GM21447 (cell line): ENCODE data around the gene SCML2.
"Not testable (repeated sequence)": the region's sequence is repeated elsewhere in the genome, so short reads cannot be mapped to it uniquely, and the experiment has no call there.

ENCODE experiments used
- ATAC-seq: cut with Tn5 transposase; IDR thresholded peaks from one replicate; pipeline ENCODE4 v1.9.1; 2021; ENCODE audit not compliant: unreplicated experiment

Gene SCML2

GRCh38 chrX:18354369-18355223 lies at the start of gene SCML2:
TSS of gene SCML2 (minus strand) at chrX:18354688. CDS start at chrX:18334071, 20,617 bp downstream.
- ATAC-seq, result no peak

DNA sequence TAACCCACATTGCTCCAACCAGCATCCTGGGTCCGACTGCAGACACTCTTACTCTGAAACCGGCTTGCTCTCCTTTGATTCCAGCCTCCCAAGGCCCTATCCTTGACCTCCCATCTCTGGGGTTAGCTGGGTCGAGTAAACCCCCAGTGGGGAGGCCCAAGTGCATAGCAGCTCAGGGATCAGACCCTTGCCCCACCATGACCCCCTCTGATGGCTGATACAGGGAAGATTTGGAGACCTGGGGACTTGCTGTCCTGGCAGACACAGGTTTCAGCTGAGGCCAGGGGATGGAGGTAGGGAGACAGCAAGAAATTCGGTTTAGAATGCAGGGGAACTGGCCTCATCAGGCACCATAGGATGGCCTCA lies 47.3 kb upstream of the SCML2 start:
- ATAC-seq, result no peak

- no peak for ATAC-seq
These were observed 40.0 kb upstream of the SCML2 start for GRCh38 chrX:18394477-18394876.

GRCh38 chrX:18390941-18391538 lies 36.6 kb upstream of the SCML2 start:
- ATAC-seq, result no peak

- ATAC-seq, result no peak
These were observed 35.5 kb upstream of the SCML2 start for GRCh38 chrX:18389966-18390365.

DNA sequence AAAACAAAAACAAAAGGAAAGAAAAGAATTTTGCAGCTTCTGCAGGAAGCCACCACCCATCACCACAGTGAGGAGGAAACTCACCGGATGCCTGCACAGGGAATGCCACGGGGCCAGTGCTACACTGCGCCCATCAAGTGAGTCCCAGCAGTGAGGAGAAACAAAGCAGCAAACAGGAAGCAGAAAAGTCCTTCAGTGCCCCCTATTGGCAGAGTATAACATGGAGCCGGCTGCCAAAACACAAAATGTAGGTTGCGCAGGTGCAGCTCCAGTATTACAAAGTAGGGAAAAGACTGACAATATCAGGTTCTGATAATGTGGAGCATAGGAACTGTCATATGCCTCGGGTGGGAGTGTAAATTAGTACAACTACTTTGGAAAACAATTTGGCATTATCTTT lies 23.3 kb upstream of the SCML2 start:
- no peak for ATAC-seq

- not testable (repeated sequence) for ATAC-seq
These were observed 20.8 kb upstream of the SCML2 start for GRCh38 chrX:18375131-18375805.

DNA sequence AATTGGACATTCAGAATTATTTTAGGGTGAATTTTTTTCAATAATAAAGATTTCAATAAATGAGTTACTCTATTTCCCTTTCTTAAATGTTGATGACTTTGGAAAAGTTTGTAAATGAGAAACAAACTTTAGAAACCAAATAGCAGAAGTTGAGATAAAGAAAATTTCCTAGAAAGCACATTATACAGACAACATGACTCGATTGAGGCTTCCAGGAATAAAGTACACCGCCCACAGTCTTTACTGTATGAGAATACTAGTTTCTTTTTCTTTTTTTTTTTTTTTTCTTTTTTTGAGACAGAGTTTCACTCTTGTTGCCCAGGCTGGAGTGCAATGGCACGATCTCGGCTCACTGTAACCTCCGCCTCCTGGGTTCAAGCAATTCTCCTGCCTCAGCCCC lies 14.6 kb upstream of the SCML2 start:
- ATAC-seq, result not testable (repeated sequence)

DNA sequence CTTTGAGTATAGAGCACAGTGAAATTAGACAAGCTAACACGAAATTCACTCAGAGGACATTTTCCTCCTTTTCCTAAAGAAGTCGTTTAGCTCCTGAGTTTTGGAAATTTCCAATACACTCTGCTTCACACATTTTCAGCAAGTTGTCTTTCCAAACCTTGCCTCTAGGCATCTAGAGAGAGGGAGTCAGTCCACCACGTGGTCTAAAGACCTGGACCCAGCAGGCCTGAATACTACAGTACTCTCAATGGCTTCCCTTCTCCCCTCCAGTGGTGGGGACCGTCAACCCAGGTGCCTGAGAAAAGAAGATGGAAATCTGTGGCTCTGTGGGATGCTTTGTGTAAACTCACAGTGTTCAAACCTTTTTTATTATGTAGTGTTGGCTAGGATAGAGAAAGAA lies 13.9 kb upstream of the SCML2 start:
- no peak for ATAC-seq

- ATAC-seq, result no peak
These were observed 6.4 kb upstream of the SCML2 start for GRCh38 chrX:18360867-18361266.

DNA sequence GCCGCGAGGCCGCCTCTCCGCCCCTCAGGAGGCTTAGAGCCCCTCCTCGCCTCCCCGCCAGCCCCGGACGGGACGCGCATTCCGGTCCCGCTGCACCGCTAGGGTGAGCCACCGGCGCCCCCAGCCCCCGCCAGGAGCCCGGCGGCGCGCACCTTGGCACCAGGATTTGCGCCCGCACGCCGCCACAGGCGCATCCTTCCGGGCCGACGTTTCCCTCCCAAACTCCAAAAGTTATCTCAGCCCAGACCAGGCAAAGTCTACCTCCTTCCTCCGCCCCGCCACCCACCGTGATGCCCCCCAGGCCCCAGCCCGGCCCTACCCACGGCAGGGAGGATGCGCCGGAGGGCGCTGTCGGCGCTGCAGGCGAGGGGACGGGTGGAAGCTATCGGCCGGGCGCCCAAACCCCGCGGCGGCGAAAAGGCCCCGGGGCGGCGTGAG lies 538 bp downstream of the SCML2 start:
- ATAC-seq, result no peak

- ATAC-seq, result no peak
These were observed 2.7 kb downstream of the SCML2 start for GRCh38 chrX:18351784-18352183.

DNA sequence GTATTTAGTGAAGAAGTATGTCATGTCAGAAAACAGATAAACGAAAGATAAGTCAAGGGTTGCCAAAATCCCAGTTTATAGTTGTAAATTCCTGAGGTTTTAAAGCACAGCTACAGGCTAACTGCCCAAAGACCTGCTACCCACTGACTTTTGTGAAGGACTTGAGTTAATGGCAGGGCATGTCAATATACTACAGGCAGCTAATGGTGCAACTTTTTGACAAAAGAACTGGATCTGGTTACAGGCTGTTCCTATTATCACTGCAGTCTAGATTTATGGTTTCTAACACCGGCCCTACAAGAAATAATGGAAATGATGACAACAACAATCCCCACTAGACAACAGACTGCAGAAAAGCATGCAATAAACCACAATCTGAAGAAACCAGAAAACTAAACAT lies 6.4 kb downstream of the SCML2 start:
- no peak for ATAC-seq

DNA sequence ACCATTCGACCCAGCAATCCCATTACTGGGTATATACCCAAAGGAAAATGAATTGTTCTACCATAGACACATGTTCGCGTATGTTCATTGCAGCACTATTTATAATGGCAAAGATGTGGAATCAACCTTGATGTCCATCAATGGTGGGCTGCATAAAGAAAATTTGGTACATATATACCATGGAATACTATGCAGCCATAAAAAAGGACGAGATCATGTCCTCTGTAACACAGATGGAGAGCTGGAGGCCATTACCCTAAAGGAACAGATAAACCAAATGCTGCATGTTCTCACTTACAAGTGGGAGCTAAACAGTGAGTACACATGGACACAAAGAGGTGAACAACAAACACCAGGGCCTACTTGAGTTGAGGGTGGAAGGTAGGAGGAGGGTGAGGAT lies 45.1 kb downstream of the SCML2 start:
- no peak for ATAC-seq

DNA sequence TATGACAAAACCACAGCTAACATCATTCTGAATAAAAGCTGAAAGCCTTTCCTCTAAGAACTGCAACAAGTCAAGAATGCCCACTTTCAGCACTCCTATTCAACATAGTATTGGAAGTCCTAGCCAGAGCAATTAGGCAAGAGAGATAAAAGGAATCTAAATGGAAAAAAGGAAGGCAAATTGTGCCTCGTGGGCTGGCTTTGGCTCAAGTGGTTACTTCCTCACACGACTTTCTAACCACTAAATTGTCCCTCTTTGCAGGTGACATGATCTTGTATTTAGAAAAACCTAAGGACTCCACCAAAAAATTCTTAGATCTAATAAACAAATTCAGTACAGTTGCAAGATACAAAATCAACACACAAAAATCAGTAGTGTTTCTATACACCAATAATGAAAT lies 57.2 kb downstream of the SCML2 start:
- ATAC-seq, result no peak

GRCh38 chrX:18294893-18295292 lies 59.6 kb downstream of the SCML2 start:
- no peak for ATAC-seq

GRCh38 chrX:18291006-18291545 lies 63.4 kb downstream of the SCML2 start:
- ATAC-seq, result no peak

DNA sequence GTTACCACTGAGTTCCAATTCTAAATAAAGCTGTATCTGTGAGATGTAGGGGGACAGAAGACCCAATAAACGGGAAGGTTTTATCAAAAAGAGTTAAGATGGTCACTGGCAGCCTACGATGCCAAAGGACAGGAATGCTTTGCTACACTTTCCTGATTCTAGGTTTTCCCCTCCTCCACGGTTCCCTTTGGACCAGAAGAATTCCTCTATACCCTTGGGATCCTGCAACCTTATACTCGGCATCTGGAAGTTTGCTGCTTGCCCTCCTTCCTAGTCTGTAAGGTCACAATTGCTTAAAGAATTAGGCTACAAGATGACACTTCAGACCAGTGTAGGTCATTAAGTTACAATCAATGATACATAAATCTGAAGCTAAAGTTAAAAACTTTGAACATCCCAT lies 64.3 kb downstream of the SCML2 start:
- no peak for ATAC-seq

- no peak for ATAC-seq
These were observed 65.8 kb downstream of the SCML2 start for GRCh38 chrX:18288716-18289115.

GRCh38 chrX:18286322-18286831 lies 68.1 kb downstream of the SCML2 start:
- ATAC-seq, result no peak

- no peak for ATAC-seq
These were observed 76.0 kb downstream of the SCML2 start for GRCh38 chrX:18278449-18278848.

GRCh38 chrX:18272222-18272621 lies 82.3 kb downstream of the SCML2 start:
- no peak for ATAC-seq
